NB4 (cell line): Measurements from ENCODE around the gene INTS6.

Experiments used
- DNase-seq: peaks from one replicate; pipeline ENCODE4 v3.0.0; 2010; ENCODE audit warnings: low read depth
- H3K4me3 ChIP-seq: one replicate; pipeline ENCODE4 v1.5.1; 2011; ENCODE audit warnings: mild to moderate bottlenecking, low read depth, low read length, moderate library complexity
- MYC ChIP-seq: IDR thresholded peaks from 2 replicates; pipeline ENCODE4 v1.6.1; 2011; ENCODE audit warnings: low read depth, low read length
- POLR2A ChIP-seq: IDR thresholded peaks from 2 replicates; pipeline ENCODE4 v1.6.1; 2011; ENCODE audit warnings: mild to moderate bottlenecking; ENCODE audit not compliant: insufficient read length; ENCODE audit errors: extremely low read depth
- TF ChIP-seq, protein P1 (sequence below): IDR thresholded peaks from 2 replicates; pipeline ENCODE4 v1.6.1; 2011; ENCODE audit warnings: low read depth, low read length
- TF ChIP-seq, protein P2 (sequence below): IDR thresholded peaks from one replicate; pipeline ENCODE4 v1.5.1; 2012; ENCODE audit warnings: low read depth, low read length

Gene INTS6

DNA sequence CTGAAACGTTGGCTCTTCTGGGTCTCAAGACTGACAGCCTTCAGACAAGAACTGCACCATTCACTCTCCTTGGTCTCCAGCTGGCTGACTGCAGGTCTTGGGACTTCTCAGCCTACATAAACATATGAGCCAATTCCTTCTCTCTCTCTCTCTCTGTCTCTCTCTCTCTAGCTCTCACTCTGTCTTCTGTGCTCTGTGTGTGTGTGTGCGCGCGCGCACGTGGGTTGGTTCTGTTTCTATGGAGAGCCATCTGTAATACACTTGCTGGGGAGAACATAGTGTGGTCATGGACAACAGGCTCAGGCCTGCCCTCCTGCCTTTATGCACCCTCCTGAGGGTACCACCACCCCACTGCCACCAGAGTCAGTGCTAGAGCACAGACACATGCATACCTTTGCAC is 127.0 kb downstream of the INTS6 start:
- H3K4me3 ChIP-seq, result no peak overlapping the region
- no peak for TF ChIP-seq MYC
- TF ChIP-seq, protein P1, sequence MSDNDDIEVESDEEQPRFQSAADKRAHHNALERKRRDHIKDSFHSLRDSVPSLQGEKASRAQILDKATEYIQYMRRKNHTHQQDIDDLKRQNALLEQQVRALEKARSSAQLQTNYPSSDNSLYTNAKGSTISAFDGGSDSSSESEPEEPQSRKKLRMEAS, result no peak
- TF ChIP-seq, protein P2, sequence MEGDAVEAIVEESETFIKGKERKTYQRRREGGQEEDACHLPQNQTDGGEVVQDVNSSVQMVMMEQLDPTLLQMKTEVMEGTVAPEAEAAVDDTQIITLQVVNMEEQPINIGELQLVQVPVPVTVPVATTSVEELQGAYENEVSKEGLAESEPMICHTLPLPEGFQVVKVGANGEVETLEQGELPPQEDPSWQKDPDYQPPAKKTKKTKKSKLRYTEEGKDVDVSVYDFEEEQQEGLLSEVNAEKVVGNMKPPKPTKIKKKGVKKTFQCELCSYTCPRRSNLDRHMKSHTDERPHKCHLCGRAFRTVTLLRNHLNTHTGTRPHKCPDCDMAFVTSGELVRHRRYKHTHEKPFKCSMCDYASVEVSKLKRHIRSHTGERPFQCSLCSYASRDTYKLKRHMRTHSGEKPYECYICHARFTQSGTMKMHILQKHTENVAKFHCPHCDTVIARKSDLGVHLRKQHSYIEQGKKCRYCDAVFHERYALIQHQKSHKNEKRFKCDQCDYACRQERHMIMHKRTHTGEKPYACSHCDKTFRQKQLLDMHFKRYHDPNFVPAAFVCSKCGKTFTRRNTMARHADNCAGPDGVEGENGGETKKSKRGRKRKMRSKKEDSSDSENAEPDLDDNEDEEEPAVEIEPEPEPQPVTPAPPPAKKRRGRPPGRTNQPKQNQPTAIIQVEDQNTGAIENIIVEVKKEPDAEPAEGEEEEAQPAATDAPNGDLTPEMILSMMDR, result no peak
- TF ChIP-seq POLR2A, result no peak
- DNase-seq, result no peak

DNA sequence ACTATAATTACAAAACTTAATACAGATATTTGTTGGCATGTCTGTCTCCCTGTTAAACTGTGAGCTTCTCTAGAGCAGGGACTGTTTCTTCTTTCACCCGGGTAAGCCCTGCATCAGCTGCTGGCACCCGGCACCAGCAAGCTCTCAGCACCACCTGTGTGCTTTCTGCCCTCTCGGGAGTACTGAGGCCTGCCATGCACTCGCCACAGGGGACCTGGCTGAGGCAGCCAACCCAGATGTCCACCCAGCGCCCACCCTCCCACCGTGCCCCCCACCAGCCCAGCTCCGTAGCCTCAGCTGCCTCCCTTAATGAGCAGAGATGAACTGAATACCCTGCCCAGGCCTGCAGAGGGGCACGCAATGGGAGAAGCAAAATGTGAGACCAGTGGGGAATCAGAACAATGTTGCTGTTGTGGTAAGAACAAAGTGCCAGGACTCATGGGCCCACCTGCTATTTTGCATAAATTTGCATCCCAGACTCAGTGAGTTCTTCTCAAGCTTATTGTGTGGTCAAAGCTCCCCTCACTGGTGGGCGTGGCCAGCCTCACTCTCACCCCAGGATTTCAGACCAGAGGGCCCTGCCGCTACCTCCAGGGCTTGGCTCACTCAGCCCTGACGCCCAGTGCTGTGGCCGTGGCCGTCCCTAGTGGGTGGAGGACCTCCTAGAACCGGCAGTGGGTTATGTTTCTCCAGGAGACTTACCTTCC is 128.0 kb downstream of the INTS6 start:
- H3K4me3 ChIP-seq, result no peak overlapping the region
- no peak for DNase-seq
- TF ChIP-seq, protein P2, result no peak
- TF ChIP-seq MYC, result no peak
- TF ChIP-seq, protein P1, result no peak
- TF ChIP-seq POLR2A, result no peak

DNA sequence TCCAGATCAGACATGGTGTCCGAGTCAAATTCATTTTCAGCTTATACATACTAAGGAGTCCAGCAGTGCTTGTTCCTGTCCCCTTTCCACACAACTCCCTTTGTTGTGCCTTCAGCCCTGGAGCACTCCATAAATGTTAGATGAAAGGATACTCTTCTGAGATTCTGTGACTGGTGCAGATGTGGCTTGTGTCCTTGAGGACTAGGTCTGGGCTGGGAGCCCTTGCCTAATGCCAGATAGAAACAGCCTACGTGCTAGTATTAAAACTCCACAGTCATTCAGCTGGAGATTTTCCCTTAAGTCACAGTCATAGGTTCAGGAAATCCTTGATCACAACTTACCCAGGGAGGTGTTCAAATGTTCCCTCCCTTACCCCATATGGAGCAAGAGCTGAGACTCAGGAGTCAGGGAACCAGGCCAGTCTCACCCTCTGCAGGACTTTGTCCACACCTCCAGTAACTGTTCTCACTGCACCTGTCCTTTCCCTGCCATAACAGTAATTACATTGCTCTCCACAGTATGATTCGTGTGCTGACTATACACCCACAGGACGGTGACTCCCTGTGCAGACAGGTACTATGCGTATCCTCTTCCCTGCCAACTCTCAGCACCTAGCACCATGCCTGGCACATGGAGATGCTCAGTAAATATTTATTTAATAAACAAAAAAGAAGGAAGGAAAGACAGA is 128.9 kb downstream of the INTS6 start:
- no peak for DNase-seq
- TF ChIP-seq POLR2A (no peak), MYC (no peak)
- TF ChIP-seq, protein P1, result no peak
- TF ChIP-seq, protein P2, result no peak
- H3K4me3 ChIP-seq, result no peak overlapping the region

DNA sequence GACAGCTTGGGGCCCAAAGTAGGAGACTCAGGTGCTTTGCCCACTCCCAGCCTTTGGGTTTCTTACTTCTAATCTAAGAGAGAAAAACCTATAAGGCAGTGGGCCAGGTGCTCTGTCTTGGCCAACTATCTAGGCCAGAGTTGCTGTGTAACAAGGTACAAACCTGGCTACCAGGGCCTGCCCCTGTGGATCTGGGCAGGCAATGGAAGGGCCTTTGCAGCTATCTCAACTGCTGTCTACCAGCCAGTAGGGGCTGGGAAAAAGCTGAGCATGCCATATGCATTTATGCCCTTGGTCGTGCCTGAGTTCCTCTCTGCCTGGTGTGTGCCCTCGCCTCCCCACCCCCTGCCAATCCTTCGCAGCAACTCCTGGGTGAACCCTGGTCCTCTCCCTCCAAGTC is 130.0 kb downstream of the INTS6 start:
- TF ChIP-seq, protein P1, result no peak
- no peak for TF ChIP-seq POLR2A
- no peak for TF ChIP-seq MYC
- TF ChIP-seq, protein P2, result no peak
- no peak for DNase-seq
- no peak overlapping the region for H3K4me3 ChIP-seq

DNA sequence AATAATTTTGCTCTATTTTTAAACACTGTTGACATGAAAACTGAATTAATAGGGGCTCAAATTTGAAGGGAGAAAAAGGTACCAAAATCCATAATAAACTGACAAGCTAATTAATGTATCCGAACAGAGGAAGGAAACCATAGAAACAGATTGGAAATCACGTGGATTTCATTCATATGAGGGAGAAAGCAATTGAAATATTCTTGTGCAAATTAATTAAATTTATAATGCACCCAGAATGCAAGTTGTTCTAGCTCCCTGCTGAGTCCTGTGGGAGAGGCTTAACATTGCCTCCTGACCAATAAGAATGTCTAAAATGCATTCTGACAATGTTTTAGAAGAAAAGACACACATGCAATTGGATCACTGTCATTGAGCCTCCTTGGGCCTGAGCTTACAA is 131.0 kb downstream of the INTS6 start:
- TF ChIP-seq POLR2A (no peak), MYC (no peak)
- TF ChIP-seq, protein P1, result no peak
- TF ChIP-seq, protein P2, result no peak
- H3K4me3 ChIP-seq, result no peak overlapping the region
- no peak for DNase-seq
